HCT116 (cell line): Measurements from ENCODE around the gene HJURP. TPM values are rescaled to one million over a fixed set of nuclear protein-coding genes. Genes with fewer than 3 reads are reported as not detected.

Experiments
- ATAC-seq: fragments of 200-7000 bp; cut with Tn5 transposase; 2 replicates; pipeline ENCODE4 v1.9.1; 2020; ENCODE audit warnings: mild to moderate bottlenecking, moderate library complexity
- BruUV-seq: library from RNA; stranded (reverse); fragments of 400-500 nt; replicated peaks from 2 replicates; lab custom pipeline; 2021; lab: Mats Ljungman, UMichigan
- CTCF ChIA-PET: fragments of 300-600 bp; sonication (Branson Sonifier 250); formaldehyde crosslinking; loops from one replicate; lab custom pipeline; 2021; ENCODE audit warnings: antibody characterized with exemption; lab: Charles Lee
- POLR2A ChIA-PET: fragments of 300-600, 350-600 bp; sonication (Branson Sonifier 250); formaldehyde crosslinking; loops from one replicate; lab custom pipeline; 2021; ENCODE audit warnings: antibody characterized with exemption; lab: Charles Lee
- RAD21 ChIA-PET, 2 experiments: fragments of 300-600 bp; sonication (Branson Sonifier 250); formaldehyde crosslinking; loops; one replicate each; lab custom pipeline; 2023; ENCODE audit warnings: low total read pairs in 2 of 2; ENCODE audit not compliant: uncharacterized antibody in 2 of 2, unreplicated experiment in 2 of 2, low non-redundant PET in 1 of 2; lab: Charles Lee
- DNase-seq: peaks from one replicate; pipeline ENCODE4 v3.0.0-alpha.2; 2010; ENCODE audit warnings: low read depth, low spot score
- H2AFZ ChIP-seq: fragments of 200-600 bp; shearing (Covaris generic), sonication (generic); 2 replicates; pipeline ENCODE4 v1.6.1; 2017; ENCODE audit warnings: low read depth, mixed run types, mixed read lengths, antibody characterized with exemption, low read length; ENCODE audit not compliant: poor library complexity, severe bottlenecking
- H3K27ac ChIP-seq: 2 replicates; pipeline ENCODE4 v1.5.1; 2012; ENCODE audit warnings: low read depth, low read length
- H3K27me3 ChIP-seq: fragments of 200-600 bp; sonication (generic); 2 replicates; pipeline ENCODE4 v1.6.1; 2016; ENCODE audit warnings: mixed run types, low read length, mixed read lengths; ENCODE audit not compliant: insufficient read depth
- H3K36me3 ChIP-seq, 2 experiments: fragments of 200-500 bp in 1 of 2; fragments of 200-600 bp in 1 of 2; sonication (Bioruptor generic) in 1 of 2; sonication (generic) in 1 of 2; 2 replicates each; pipeline versions ENCODE4 v1.5.1 to v1.6.1; 2014 to 2016; ENCODE audit warnings: low read length in 2 of 2, inconsistent platforms in 1 of 2, mixed read lengths in 1 of 2, mixed run types in 1 of 2; ENCODE audit not compliant: insufficient read depth in 2 of 2, control insufficient read depth in 1 of 2
- H3K4me1 ChIP-seq, 2 experiments: fragments of 200-600 bp in 1 of 2; sonication (generic) in 1 of 2; 2 replicates each; pipeline versions ENCODE4 v1.5.1 to v1.6.1; 2012 to 2017; ENCODE audit warnings: low read length in 2 of 2, inconsistent platforms in 1 of 2, mild to moderate bottlenecking in 1 of 2, mixed read lengths in 1 of 2, mixed run types in 1 of 2, moderate library complexity in 1 of 2; ENCODE audit not compliant: insufficient read depth in 2 of 2, control insufficient read depth in 1 of 2
- H3K4me2 ChIP-seq: fragments of 200-600 bp; sonication (generic); 2 replicates; pipeline ENCODE4 v1.6.1; 2017; ENCODE audit warnings: mixed run types, low read length, mixed read lengths
- H3K4me3 ChIP-seq, 2 experiments: fragments of 200-600 bp in 1 of 2; sonication (generic) in 1 of 2; replicated peaks in 1 of 2; 2 replicates each; pipeline ENCODE4 v1.5.1; 2011 to 2016; ENCODE audit warnings: low read length in 2 of 2, control low read depth in 1 of 2, low read depth in 1 of 2, mild to moderate bottlenecking in 1 of 2, mixed read lengths in 1 of 2, mixed run types in 1 of 2
- H3K79me2 ChIP-seq: fragments of 200-600 bp; sonication (generic); 2 replicates; pipeline ENCODE4 v1.6.1; 2017; ENCODE audit warnings: mild to moderate bottlenecking, mixed run types, low read length, moderate library complexity, mixed read lengths; ENCODE audit not compliant: insufficient read depth
- H3K9ac ChIP-seq: fragments of 200-600 bp; sonication (generic); 2 replicates; pipeline ENCODE4 v1.6.1; 2016; ENCODE audit warnings: low read length, mixed read lengths
- H3K9me2 ChIP-seq: fragments of 200-600 bp; sonication (generic), shearing (Covaris generic); 2 replicates; pipeline ENCODE4 v1.6.1; 2017; ENCODE audit warnings: mixed run types, mild to moderate bottlenecking, moderate library complexity; ENCODE audit not compliant: insufficient read depth
- H3K9me3 ChIP-seq, 2 experiments: fragments of 200-500 bp in 1 of 2; fragments of 200-600 bp in 1 of 2; sonication (Bioruptor generic) in 1 of 2; sonication (generic) in 1 of 2; 2 replicates each; pipeline ENCODE4 v1.6.1; 2014 to 2017; ENCODE audit warnings: low read length in 2 of 2, mixed read lengths in 2 of 2, inconsistent platforms in 1 of 2, low read depth in 1 of 2, mild to moderate bottlenecking in 1 of 2, mixed run types in 1 of 2, moderate library complexity in 1 of 2; ENCODE audit not compliant: control insufficient read depth in 1 of 2, insufficient read depth in 1 of 2
- H4K20me1 ChIP-seq: fragments of 200-600 bp; sonication (generic), shearing (Covaris generic); 2 replicates; pipeline ENCODE4 v1.6.1; 2017; ENCODE audit warnings: mixed run types, mild to moderate bottlenecking, moderate library complexity; ENCODE audit not compliant: insufficient read depth
- CEBPB ChIP-seq: IDR thresholded peaks from 2 replicates; pipeline ENCODE4 v1.6.1; 2012; ENCODE audit warnings: low read depth
- EGR1 ChIP-seq: IDR thresholded peaks from 2 replicates; pipeline ENCODE4 v1.6.1; 2012; ENCODE audit warnings: low read depth
- EZH2 ChIP-seq: fragments of 200-600 bp; sonication (generic); IDR thresholded peaks from 2 replicates; pipeline ENCODE4 v1.6.1; 2017; ENCODE audit warnings: antibody characterized with exemption, mixed run types
- FOSL1 ChIP-seq: IDR thresholded peaks from 2 replicates; pipeline ENCODE4 v1.6.1; 2012; ENCODE audit warnings: low read depth
- POLR2AphosphoS5 ChIP-seq: IDR thresholded peaks from 2 replicates; pipeline ENCODE4 v1.6.1; 2011; ENCODE audit warnings: mild to moderate bottlenecking, low read depth, low read length, moderate library complexity
- RAD21 ChIP-seq: IDR thresholded peaks from 2 replicates; pipeline ENCODE4 v1.6.1; 2012; ENCODE audit warnings: low read depth, mild to moderate bottlenecking
- SP1 ChIP-seq: IDR thresholded peaks from 2 replicates; pipeline ENCODE4 v1.6.1; 2012; ENCODE audit warnings: low read depth
- ZFX ChIP-seq: fragments of 450-650 bp; IDR thresholded peaks from 2 replicates; pipeline ENCODE4 v1.6.1; 2017
- ZNF274 ChIP-seq: fragments of 200-500 bp; sonication (Bioruptor generic); IDR thresholded peaks from 2 replicates; pipeline ENCODE4 v1.6.1; 2014; ENCODE audit warnings: mild to moderate bottlenecking, low read depth, low read length, inconsistent platforms
- intact Hi-C: fragments of 100-400 bp; cut with micrococcal nuclease; formaldehyde crosslinking; loops from 2 replicates; pipeline ENCODE4 v1.10.0; 2022
- total RNA-seq: library from RNA; stranded (reverse); gene quantifications from one replicate; pipeline ENCODE4 v1.2.1, GENCODE V29; 2021; ENCODE audit not compliant: unreplicated experiment
- TF ChIP-seq, protein P1 (sequence below): IDR thresholded peaks from 2 replicates; pipeline ENCODE4 v1.6.1; 2012
- TF ChIP-seq, protein P2 (sequence below), 3 experiments: fragments of 200-600 bp in 1 of 3; sonication (generic) in 1 of 3; IDR thresholded peaks in 2 of 3; conservative IDR thresholded peaks in 1 of 3; 2 replicates each; pipeline ENCODE4 v1.5.1; 2012 to 2017; ENCODE audit warnings: low read depth in 2 of 3, low read length in 2 of 3, antibody characterized with exemption in 1 of 3, borderline replicate concordance in 1 of 3, control low read depth in 1 of 3, mild to moderate bottlenecking in 1 of 3, mixed read lengths in 1 of 3, mixed run types in 1 of 3, moderate library complexity in 1 of 3; ENCODE audit not compliant: insufficient read depth in 1 of 3

Gene HJURP
- total RNA-seq, 1 experiment from 2014 or later = 64.1 TPM

- TF ChIP-seq EZH2 (no peak), CEBPB (no peak), POLR2AphosphoS5 (no peak), SP1 (no peak), ZNF274 (no peak), ZFX (no peak), FOSL1 (no peak), EGR1 (no peak)
- TF ChIP-seq, protein P1, sequence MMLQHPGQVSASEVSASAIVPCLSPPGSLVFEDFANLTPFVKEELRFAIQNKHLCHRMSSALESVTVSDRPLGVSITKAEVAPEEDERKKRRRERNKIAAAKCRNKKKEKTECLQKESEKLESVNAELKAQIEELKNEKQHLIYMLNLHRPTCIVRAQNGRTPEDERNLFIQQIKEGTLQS = no peak
- intact Hi-C loops = no loop called here
- H3K9me3 ChIP-seq = no peaks in the 10 kb centered on the region
- RAD21 ChIA-PET = no interaction called here
- no peaks in the 10 kb centered on the region for H3K79me2 ChIP-seq
- no peak overlapping the region for H3K9ac ChIP-seq
- BruUV-seq = no TSS peak
- CTCF ChIA-PET = no interaction called here
- no peak for DNase-seq
- no peak overlapping the region for H3K4me3 ChIP-seq
- H3K9me2 ChIP-seq = no peaks in the 10 kb centered on the region
- no peak overlapping the region for H2AFZ ChIP-seq
- H3K36me3 ChIP-seq = no peaks in the 10 kb centered on the region
- no peak overlapping the region for H3K4me2 ChIP-seq
- ATAC-seq = no peak
- H3K4me1 ChIP-seq = no peaks in the 10 kb centered on the region
- no peaks in the 10 kb centered on the region; the same call in 1 of the 2 replicates for H3K27me3 ChIP-seq
- POLR2A ChIA-PET = no interaction called here
- no peak overlapping the region for H3K27ac ChIP-seq
- H4K20me1 ChIP-seq = no peaks in the 10 kb centered on the region
Measured at GRCh38 chr2:233811732-233812131, 42.6 kb downstream of the HJURP start.

DNA sequence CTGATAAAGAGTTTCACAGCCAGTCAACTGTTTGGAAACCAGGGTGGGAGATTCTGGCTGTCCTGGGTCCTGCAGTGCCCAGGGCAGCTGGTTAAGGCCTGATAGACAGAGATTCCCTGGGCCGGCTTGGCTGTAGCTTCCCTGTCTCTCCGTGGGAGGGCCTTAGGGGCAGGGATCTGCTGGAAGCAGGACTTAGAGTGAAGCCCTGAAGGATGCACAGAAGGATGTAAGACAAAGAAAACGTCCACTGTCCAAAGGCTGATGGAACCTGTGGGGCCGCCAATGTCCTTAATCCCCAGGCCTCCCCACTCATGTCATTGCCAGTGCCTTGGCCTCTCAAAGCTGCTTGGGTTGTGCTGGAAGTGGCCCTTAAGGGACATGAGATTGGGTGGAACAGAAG is 43.2 kb downstream of the HJURP start:
- Histone ChIP-seq H4K20me1 (no peaks in the 10 kb centered on the region), H3K4me2 (no peak overlapping the region), H3K9me3 (no peaks in the 10 kb centered on the region), H3K9ac (no peak overlapping the region), H3K9me2 (no peaks in the 10 kb centered on the region), H3K27ac (no peak overlapping the region), H3K79me2 (no peaks in the 10 kb centered on the region), H3K4me3 (no peak overlapping the region), H3K36me3 (no peaks in the 10 kb centered on the region), H2AFZ (no peak overlapping the region), H3K27me3 (no peaks in the 10 kb centered on the region; the same call in 1 of the 2 replicates), H3K4me1 (no peaks in the 10 kb centered on the region)
- intact Hi-C loops = no loop called here
- ChIA-PET POLR2A (no interaction called here), CTCF (no interaction called here), RAD21 (no interaction called here)
- DNase-seq (no peak), ATAC-seq (no peak)
- BruUV-seq = no TSS peak
- TF ChIP-seq FOSL1 (no peak), RAD21 (no peak)
- TF ChIP-seq, protein P2, sequence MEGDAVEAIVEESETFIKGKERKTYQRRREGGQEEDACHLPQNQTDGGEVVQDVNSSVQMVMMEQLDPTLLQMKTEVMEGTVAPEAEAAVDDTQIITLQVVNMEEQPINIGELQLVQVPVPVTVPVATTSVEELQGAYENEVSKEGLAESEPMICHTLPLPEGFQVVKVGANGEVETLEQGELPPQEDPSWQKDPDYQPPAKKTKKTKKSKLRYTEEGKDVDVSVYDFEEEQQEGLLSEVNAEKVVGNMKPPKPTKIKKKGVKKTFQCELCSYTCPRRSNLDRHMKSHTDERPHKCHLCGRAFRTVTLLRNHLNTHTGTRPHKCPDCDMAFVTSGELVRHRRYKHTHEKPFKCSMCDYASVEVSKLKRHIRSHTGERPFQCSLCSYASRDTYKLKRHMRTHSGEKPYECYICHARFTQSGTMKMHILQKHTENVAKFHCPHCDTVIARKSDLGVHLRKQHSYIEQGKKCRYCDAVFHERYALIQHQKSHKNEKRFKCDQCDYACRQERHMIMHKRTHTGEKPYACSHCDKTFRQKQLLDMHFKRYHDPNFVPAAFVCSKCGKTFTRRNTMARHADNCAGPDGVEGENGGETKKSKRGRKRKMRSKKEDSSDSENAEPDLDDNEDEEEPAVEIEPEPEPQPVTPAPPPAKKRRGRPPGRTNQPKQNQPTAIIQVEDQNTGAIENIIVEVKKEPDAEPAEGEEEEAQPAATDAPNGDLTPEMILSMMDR (IDR thresholded peaks at IDR 0.05 in 2 of 3, conservative IDR thresholded peaks at IDR 0.05 in 1 of 3; ENCODE audit: borderline replicate concordance in 1 of 3, insufficient read depth in 1 of 3, low read depth in 2 of 3, low read length in 2 of 3) = no peak
